Smooth muscle cell (in vitro differentiated cells): ENCODE results near the gene CNTN1. TPM values are rescaled to one million over a fixed set of nuclear protein-coding genes. Genes with fewer than 3 reads are reported as not detected.

Source experiments
- DNase-seq: peaks from one replicate; lab custom pipeline; 2025; ENCODE audit not compliant: unreplicated experiment; lab: John Stamatoyannopoulos, UW
- H2AFZ ChIP-seq: fragments of 200-600 bp; sonication (generic); 2 replicates; pipeline ENCODE4 v1.6.0; 2016; ENCODE audit warnings: antibody characterized with exemption, low read depth, mild to moderate bottlenecking
- H3F3A ChIP-seq: fragments of 200-600 bp; sonication (generic); 2 replicates; pipeline ENCODE4 v1.6.0; 2017; ENCODE audit warnings: antibody characterized with exemption, low read depth
- H3K27ac ChIP-seq: fragments of 200-600 bp; sonication (generic); 2 replicates; pipeline ENCODE4 v1.5.1; 2016; ENCODE audit warnings: low read depth, mild to moderate bottlenecking
- H3K27me3 ChIP-seq: fragments of 200-600 bp; sonication (generic); 2 replicates; pipeline ENCODE4 v1.6.1; 2016; ENCODE audit warnings: low read depth, mild to moderate bottlenecking
- H3K36me3 ChIP-seq: fragments of 200-600 bp; sonication (generic); 2 replicates; pipeline ENCODE4 v1.5.1; 2016; ENCODE audit warnings: low read depth
- H3K4me1 ChIP-seq: fragments of 200-600 bp; sonication (generic); 2 replicates; pipeline ENCODE4 v1.5.1; 2016; ENCODE audit warnings: low read depth
- H3K4me2 ChIP-seq: fragments of 200-600 bp; sonication (generic); 2 replicates; pipeline ENCODE4 v1.6.0; 2016; ENCODE audit warnings: mild to moderate bottlenecking
- H3K4me3 ChIP-seq: fragments of 200-600 bp; sonication (generic); 2 replicates; pipeline ENCODE4 v1.5.1; 2016; ENCODE audit warnings: mild to moderate bottlenecking
- H3K79me2 ChIP-seq: fragments of 200-600 bp; sonication (generic); 2 replicates; pipeline ENCODE4 v1.6.0; 2016; ENCODE audit warnings: low read depth, mild to moderate bottlenecking
- H3K9ac ChIP-seq: fragments of 200-600 bp; sonication (generic); 2 replicates; pipeline ENCODE4 v1.6.0; 2016; ENCODE audit warnings: low read depth
- H3K9me3 ChIP-seq: fragments of 200-600 bp; sonication (generic); replicated peaks from 2 replicates; pipeline ENCODE4 v1.5.1; 2016; ENCODE audit warnings: low read depth
- H4K20me1 ChIP-seq: fragments of 200-600 bp; sonication (generic); 2 replicates; pipeline ENCODE4 v1.6.0; 2016; ENCODE audit warnings: low read depth
- WGBS: methylation state at CpG from one replicate; pipeline ENCODE4 v1.1.7; 2016; ENCODE audit warnings: low lambda C conversion rate; 5-methylcytosine and 5-hydroxymethylcytosine counted together
- polyA plus RNA-seq: library from polyadenylated mRNA; unstranded; fragments of >200 nt; fragmentation: Nextera tagmentation; extraction: Ambion mirVana; gene quantifications from 2 replicates; pipeline ENCODE4 v1.2.1, GENCODE V29; 2016
- total RNA-seq: library from RNA; depleted of rRNA; stranded (reverse); fragments of >200 nt; gene quantifications from 2 replicates; pipeline ENCODE4 v1.2.3, GENCODE V29; 2014
- TF ChIP-seq, protein P1 (sequence below): fragments of 200-600 bp; sonication (generic); IDR thresholded peaks from 2 replicates; pipeline ENCODE4 v1.5.1; 2017; ENCODE audit warnings: borderline replicate concordance, mild to moderate bottlenecking, antibody characterized with exemption; ENCODE audit not compliant: insufficient read depth, poor library complexity, severe bottlenecking

The CNTN1 gene
- total and polyA plus RNA-seq, 2 experiments from 2014 or later: 0.37 to 0.94 TPM

DNA sequence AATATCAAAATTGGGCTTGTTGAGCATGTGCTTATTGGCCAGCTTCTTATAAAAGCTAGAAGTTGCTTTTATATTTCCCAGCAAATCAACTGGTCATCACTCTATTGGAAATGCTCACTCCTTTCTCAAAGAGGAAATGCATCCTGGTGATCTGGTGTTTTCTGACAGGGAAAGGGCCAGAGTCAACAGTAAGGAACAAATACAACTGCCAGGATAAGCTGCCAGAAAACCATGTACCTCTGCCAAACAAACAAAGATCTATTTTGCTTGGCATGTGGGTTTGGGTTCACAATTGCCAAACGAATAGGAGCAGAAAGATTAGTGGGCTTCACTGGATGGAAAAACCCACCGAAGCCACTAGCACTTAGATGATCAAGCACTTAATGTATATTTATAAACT lies 369.0 kb downstream of the CNTN1 start:
- Histone ChIP-seq H3K36me3 (no peaks in the 10 kb centered on the region), H2AFZ (no peak overlapping the region), H3K4me1 (peaks cover 3% of the 10 kb centered on the region), H3K27me3 (no peaks in the 10 kb centered on the region), H3F3A (no peaks in the 10 kb centered on the region), H4K20me1 (no peaks in the 10 kb centered on the region), H3K4me3 (no peak overlapping the region), H3K4me2 (no peak overlapping the region), H3K27ac (no peak overlapping the region), H3K9ac (no peak overlapping the region), H3K9me3 (no peaks in the 10 kb centered on the region), H3K79me2 (no peaks in the 10 kb centered on the region)
- 92% methylated on average over 2 of the region's 2 CpGs for WGBS
- TF ChIP-seq, protein P1, sequence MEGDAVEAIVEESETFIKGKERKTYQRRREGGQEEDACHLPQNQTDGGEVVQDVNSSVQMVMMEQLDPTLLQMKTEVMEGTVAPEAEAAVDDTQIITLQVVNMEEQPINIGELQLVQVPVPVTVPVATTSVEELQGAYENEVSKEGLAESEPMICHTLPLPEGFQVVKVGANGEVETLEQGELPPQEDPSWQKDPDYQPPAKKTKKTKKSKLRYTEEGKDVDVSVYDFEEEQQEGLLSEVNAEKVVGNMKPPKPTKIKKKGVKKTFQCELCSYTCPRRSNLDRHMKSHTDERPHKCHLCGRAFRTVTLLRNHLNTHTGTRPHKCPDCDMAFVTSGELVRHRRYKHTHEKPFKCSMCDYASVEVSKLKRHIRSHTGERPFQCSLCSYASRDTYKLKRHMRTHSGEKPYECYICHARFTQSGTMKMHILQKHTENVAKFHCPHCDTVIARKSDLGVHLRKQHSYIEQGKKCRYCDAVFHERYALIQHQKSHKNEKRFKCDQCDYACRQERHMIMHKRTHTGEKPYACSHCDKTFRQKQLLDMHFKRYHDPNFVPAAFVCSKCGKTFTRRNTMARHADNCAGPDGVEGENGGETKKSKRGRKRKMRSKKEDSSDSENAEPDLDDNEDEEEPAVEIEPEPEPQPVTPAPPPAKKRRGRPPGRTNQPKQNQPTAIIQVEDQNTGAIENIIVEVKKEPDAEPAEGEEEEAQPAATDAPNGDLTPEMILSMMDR: no peak
- no peak for DNase-seq

DNA sequence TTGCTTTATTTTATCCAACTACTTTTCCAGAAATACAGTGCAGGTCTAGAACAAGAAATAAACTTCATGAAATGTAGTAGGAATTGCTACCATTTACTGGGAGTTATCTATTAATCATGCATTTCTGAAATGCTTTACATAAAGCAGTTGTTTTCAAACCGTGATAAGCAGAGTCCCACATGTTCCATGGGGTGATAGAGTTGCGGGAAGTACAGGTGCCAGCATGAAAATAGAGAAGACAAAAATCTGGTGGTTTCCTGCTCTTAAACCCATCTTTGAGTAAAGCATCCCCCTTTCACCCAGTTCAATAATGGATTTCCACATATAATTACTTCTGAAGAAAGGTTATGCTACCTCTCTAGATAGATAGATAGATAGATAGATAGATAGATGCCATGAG lies 372.2 kb downstream of the CNTN1 start:
- WGBS: 73% methylated on average over 2 of the region's 2 CpGs
- Histone ChIP-seq H3K4me1 (no peaks in the 10 kb centered on the region), H2AFZ (peak overlapping the region; percentile 18), H3K4me2 (no peak overlapping the region), H3K9me3 (no peaks in the 10 kb centered on the region), H4K20me1 (no peaks in the 10 kb centered on the region), H3F3A (no peaks in the 10 kb centered on the region), H3K27me3 (no peaks in the 10 kb centered on the region), H3K27ac (no peak overlapping the region), H3K9ac (no peak overlapping the region), H3K36me3 (no peaks in the 10 kb centered on the region), H3K4me3 (no peak overlapping the region), H3K79me2 (no peaks in the 10 kb centered on the region)
- TF ChIP-seq, protein P1: no peak
- no peak for DNase-seq

DNA sequence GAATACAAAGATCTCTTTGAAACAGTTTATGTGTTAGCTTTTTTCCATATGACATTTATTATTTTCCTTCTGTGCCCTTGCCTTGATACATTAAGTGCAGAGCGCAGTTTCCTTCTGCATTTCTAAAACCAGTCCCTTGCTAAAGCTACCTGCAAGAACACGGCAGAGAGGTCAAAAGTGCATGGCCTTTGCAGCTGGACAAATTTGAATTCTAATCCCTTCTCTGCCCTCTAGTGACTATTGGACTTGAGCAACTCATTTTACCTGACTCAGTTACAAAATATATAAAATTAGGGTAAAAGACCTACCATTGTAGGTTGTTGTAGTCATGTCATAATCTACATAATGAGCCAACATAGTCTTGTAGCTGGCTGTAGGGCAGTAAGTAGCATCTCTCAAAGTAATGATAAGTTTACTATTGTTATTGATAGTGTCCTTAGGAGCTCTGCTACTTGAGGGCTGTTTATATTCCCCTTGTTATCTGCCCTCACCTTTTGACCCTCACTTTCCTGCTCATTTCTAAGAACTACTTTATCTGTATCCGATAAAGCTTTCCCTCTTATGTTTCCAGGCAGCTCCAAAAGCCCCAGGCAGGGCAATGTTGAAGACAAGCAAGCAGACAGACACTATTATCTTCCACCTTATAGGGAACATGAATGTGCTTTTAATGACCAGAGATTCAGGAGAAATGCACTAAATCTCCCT lies 375.9 kb downstream of the CNTN1 start:
- no peaks in the 10 kb centered on the region for H3K36me3 ChIP-seq
- no peaks in the 10 kb centered on the region for H3K79me2 ChIP-seq
- H3K9me3 ChIP-seq: no peaks in the 10 kb centered on the region
- no peak overlapping the region for H2AFZ ChIP-seq
- no peaks in the 10 kb centered on the region for H3K4me1 ChIP-seq
- TF ChIP-seq, protein P1: no peak
- 55% methylated on average over 3 of the region's 3 CpGs for WGBS
- H3K4me2 ChIP-seq: no peak overlapping the region
- no peak overlapping the region for H3K4me3 ChIP-seq
- DNase-seq: no peak
- no peaks in the 10 kb centered on the region for H3F3A ChIP-seq
- H3K9ac ChIP-seq: no peak overlapping the region
- H4K20me1 ChIP-seq: no peaks in the 10 kb centered on the region
- no peaks in the 10 kb centered on the region for H3K27me3 ChIP-seq
- H3K27ac ChIP-seq: no peak overlapping the region
